Lung microvascular endothelial cell (primary cell): ENCODE measurements around the gene STARD10. TPM values are rescaled to one million over a fixed set of nuclear protein-coding genes. Genes with fewer than 3 reads are reported as not detected.

ENCODE experiments used
- DNase-seq, 2 donors: peaks; one replicate each; pipeline versions ENCODE4 v3.0.0 to v3.0.0-alpha.2; 2010; ENCODE audit warnings: low read depth in 2 of 2
- total RNA-seq: library from RNA; depleted of rRNA; stranded (reverse); fragments of >200 nt; gene quantifications from 2 replicates; pipeline ENCODE4 v1.2.1, GENCODE V29; 2014

The STARD10 gene
- total RNA-seq, 1 donor from 2014 or later, result 90.5 TPM

GRCh38 chr11:72745925-72746550 is 47.8 kb downstream of the STARD10 start:
- no peak for DNase-seq

DNA sequence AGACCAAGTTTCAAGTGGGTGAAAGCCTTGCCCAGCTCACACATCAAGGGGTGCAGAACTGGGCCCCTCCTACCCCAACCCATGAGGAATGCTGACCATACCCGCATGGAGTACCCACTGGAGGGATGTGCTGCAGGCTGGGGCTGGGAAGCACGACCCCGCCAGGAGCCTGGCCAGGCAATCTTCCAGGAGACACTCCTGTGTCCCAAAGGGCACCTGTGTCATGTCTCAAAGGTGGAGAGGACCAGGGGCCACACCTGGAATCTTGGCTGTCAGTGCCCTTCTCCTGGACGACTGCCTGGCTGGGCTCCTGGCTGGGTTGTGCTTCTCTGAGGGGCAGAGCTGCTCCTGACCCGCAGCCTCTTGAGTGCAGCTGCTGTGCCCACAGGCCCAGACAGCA is 48.3 kb downstream of the STARD10 start:
- no peak for DNase-seq

DNA sequence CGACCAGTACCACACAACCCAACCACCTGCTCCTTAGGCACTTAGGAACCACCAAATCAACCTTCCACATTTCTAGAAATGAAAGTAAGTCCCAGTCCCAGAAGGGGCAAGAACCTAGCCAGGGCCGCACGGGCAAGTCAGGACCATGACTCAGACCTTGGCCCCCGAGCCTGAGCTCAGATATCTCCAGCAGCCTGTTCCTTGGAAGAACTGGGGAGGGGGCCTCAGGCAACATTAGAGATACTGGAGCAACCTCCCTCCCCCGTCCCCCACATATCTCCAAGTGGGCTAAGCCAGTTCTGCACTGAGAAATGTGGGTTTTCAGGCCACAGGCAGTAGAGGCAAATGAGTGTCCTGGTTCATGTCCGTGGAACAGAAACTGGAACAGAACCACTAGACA is 49.4 kb downstream of the STARD10 start:
- no peak for DNase-seq

GRCh38 chr11:72743321-72744221 is 50.3 kb downstream of the STARD10 start:
- DNase-seq, result no peak

- no peak for DNase-seq
Observed at GRCh38 chr11:72742513-72743320, 51.1 kb downstream of the STARD10 start.

GRCh38 chr11:72741849-72742512 is 51.9 kb downstream of the STARD10 start:
- DNase-seq, result no peak

- DNase-seq, result peak; percentile 36 to 39
Observed at GRCh38 chr11:72741429-72741833, 52.4 kb downstream of the STARD10 start.

DNA sequence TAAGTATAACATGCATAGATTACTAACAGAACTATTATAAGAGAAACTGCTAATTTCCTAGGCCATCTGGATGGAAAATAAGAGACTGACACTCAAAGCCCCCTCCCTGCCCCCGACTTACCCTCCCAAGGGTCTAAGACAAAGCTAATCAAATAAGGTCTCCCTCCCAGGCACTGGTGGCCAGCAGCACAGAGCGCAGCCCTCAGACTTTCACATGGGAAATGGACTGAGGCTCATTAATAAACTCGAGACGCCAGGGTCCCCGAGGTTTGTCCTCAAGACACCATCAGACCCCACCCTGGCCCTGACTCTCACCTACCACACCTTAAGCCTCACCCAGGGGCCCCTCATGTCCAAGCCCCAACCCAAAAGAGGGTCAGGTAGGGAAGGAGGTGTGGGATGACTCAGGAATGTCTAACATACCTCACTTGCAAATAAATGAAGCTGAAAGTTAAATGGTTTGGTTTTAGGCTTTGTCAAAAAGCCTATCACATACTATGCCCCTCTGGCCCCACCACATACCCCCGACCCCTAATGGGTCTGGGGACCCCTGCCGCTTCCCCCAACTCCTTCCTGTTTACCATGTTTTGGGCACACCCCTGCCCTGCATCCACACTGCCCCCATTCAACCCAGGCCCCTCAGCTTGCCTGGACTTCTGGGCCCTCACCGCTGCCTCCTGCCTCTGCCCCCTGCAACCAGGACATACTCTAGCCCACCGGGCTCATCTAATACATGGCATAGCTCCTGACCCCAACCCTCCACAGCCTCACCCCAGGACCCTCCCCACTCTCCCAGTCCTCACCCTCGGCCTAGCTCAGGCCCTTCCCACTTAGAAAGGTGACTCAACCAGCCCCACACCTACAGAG is 53.1 kb downstream of the STARD10 start:
- no peak for DNase-seq

DNA sequence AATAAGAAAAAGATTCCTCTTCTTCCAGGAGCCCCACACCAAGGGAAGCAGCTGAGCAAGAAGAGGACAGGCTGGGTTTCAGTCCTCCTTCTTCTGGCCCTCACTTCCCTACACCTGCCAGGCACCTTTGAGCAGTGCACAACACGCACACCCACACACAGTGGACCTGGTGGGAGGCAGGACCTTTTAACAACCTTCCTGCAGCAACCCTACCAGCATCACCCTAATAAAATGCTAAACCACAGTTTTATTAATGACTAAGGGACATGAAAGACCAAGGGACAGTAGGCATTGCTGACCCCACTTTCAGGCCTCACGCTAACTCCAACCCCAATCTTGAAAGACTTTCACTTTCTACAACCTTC is 53.8 kb downstream of the STARD10 start:
- no peak for DNase-seq

DNA sequence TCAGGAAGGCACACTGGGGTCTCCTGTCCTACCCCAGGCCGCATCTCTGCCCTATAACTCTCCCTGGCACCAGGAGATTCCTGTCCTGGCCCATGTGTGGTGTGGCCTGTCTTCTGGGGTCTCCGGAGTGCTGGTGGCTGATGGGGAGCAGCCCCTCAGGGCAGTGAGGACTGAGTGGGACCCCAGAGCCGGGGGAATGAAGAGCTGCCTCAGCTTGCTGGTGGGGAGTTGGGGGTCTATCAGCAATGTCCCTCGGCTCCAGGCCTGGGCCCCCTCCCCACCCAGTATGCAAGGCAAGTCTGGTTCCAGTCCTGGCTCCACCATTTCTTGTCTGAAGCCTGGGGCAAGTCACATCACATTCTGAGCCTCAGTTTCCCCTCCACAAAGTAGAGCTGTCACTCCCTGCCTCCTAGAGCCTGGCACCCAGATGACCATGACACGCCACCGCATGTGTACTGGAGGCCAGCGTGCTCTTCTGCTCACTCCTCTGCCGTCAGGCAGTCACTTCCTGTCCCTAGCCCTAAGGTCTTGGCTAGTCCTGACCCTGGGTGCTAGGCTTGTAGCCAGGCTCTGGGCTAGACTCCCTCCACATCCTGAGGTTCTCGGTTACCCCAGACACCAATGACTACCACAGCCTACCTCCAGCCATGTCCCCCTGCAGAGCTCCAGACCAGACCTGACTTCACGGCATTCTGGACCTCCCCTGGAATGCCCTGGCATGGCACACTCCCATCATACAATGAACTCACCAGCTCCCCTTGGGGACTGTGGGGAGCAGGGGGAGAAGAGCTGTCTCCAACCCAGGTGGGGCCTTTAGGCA is 54.4 kb downstream of the STARD10 start:
- DNase-seq, result no peak

DNA sequence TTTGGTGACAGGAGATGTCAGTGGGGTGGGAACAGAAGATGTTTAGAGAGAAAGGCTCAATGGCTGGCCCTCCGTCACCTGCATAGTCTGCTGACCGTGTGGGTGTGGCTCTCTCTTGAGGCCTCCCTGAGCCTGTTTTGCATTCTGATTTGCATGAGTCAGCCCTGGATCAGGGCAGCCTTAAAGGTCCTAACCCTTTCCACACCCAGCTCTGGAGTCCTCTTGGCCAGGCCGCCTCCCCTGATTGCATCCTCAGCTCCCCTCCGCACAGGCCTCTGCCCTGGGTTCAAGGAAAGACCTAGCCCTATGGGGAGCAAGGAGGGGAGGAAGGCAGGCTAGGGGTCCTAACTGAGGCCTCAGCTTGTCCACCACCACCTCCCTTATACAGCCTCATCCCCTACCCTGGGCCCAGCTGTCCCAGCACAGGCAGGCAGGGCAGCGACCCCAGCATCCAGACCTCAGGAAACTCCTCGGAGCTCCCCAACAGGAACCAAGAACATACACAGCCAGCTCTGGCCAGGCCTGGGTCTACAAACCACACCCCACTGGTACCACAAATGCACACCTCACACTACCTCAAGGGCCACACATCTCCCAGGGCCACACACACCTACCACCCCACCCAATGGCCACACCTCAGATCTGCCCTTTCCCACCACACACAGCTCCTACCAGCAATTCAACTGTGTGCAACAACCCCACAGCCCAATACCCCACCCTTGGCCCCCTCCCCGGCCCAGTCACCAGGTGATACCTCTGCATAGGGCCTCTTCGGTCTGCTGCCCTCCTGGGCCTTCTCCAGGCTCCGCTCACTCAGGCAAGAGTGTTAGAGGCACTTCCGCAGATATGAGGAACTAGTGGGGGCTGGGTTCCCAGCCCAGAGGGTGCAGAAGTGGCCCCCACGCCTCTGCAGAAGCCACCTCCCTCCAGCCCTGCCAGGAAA is 55.4 kb downstream of the STARD10 start:
- peak in 1 of 2 donors; percentile 30 for DNase-seq

DNA sequence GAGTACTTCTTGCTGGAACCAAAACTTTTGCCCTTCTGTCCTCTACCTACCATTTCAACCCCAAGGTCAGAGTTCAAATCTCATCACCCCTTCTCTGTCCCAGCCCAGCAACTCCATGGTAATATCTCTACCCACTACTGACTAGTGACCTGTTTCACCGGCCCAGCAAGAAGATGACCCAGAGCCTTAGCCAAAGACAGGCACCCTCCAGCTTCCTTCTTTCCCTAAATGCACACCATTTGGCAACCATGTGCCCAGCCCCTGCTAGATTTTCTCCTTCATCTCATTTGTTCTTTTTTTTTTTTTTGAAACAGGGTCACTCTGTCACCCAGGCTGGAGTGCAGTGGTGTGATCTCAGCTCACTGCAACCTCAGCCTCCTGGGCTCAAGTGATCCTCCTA is 56.5 kb downstream of the STARD10 start:
- no peak for DNase-seq

DNA sequence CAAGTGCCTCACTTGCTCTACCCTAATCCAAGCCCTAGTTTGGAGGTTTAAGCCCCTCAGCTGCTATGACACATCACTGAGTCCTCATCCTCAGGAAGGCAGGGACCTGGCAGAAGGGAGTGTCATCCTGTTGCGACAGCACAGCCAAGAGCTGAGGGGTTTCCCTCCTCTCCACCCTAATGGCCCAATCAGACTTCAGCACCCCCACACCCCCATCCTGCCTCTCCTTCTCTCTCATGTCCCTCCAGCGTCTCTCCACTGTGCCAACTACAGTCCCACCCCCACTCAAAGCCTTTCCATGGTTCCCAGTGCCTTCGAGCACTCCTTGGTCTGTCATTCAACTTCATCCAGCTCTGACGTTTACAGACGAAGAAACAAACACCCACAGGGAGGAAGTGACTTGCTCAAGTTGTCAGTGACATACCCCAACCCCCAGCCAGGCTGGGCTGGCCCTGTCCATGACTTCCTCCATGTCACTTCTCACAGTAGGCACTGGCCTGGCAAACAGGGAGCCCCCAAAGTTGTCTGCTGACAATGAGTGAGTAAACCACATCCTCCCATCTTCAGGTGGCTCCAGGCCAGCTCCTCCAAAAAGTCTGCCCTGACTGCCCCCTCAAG is 57.3 kb downstream of the STARD10 start:
- peak; percentile 42 to 75 for DNase-seq

- DNase-seq, result peak in 1 of 2 donors; percentile 71
Observed at GRCh38 chr11:72735495-72736027, 58.3 kb downstream of the STARD10 start.

- no peak for DNase-seq
Observed at GRCh38 chr11:72732329-72732728, 61.5 kb downstream of the STARD10 start.

DNA sequence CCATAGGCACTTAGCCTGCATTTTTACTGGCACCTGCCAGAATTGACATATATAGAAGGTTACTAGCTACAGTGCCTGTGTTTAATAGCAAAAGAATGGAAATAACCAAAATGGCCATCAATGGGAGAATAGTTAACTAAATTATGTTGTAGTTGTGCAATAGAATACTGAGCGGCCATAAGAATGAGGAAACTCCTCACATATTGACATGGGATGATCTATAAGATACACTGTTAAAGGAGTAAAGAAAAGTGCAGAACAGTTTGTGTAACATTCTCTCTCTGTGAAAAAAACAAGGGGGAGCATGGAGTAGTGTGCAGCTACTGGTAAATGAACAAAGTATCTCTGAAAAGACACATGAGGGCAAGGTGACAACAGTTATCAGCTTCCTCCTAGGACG is 63.1 kb downstream of the STARD10 start:
- no peak for DNase-seq

GRCh38 chr11:72730243-72730642 is 63.6 kb downstream of the STARD10 start:
- DNase-seq, result no peak

GRCh38 chr11:72727521-72727920 is 66.3 kb downstream of the STARD10 start:
- no peak for DNase-seq
